ENCODE results near the gene CCDC82.
"Not testable (repeated sequence)": the region's sequence is repeated elsewhere in the genome, so short reads cannot be mapped to it uniquely, and the experiment has no call there.

CCDC82 gene

DNA sequence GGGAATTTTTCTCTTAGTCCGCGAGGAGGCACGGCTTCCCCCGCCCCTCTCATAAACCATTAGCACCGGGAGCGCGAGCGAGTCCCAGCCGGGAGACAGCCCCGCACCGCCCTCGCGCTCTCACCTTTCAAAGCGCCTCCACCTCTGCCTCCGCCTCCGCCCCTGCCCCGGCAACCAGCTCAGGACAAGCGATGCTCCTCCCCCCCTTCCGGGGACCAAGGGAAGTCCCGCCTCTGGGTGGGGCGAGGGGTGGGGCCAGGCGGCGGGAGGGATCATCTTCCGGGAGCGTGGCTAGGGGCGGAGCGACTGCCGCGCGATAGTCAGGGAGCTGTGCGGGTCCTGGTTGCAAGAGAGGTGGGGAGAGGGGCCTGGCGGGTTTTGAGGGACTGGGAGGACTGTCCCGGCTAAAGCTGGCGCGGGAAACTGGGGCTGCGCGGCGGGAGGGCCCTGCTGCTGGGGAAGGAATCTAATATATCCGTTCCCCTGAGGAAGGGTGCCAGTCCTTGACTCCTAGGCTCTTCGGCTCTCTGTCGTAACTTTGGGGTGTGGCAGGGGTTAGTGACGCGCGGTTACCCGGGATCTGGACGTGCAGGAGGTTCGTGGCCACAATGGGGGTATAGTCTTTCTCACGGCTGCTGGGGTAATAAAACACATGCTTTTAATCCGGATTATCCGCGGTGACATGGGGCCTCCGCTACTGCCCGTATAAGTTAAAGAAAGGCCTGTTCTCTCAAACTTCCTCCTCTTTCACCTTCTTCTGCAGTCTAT, at the start of gene CCDC82, which contains the start of gene JRKL:
Gene CCDC82 (minus strand): TSS at position 193 of the 768 bp plus-strand sequence. CDS start 5,165 bp downstream, outside the sequence.
Gene JRKL (plus strand): TSS at position 294 of the 768 bp plus-strand sequence. CDS start 637 bp downstream, outside the sequence.
- H3K9ac ChIP-seq (ENCODE audit: low read length) = peak within 1 kb of the TSS; percentile 75
- H3K4me1 ChIP-seq (ENCODE audit: low read length) = peaks cover 10% of the 10 kb centered on the region
- TF ChIP-seq CTCF (IDR thresholded peaks at IDR 0.05; ENCODE audit: low read depth, low read length) (no peak), EZH2phosphoT487 (IDR thresholded peaks at IDR 0.05; ENCODE audit: low read depth) (no peak)

GRCh38 chr11:96432654-96433053, 42.9 kb upstream of the CCDC82 start:
- not testable (repeated sequence) for H2AFZ ChIP-seq (ENCODE audit: low read depth, low read length); H3K27ac ChIP-seq (ENCODE audit: low read length); H3K9ac ChIP-seq (ENCODE audit: low read length); H3K36me3 ChIP-seq (replicated peaks; ENCODE audit: low read depth, low read length); H4K20me1 ChIP-seq (ENCODE audit: insufficient read depth, low read length); H3K27me3 ChIP-seq (ENCODE audit: low read depth, low read length); H3K79me2 ChIP-seq (ENCODE audit: low read length); H3K4me2 ChIP-seq (ENCODE audit: low read length); H3K4me3 ChIP-seq (ENCODE audit: low read length); H3K4me1 ChIP-seq (ENCODE audit: low read length); H3K9me3 ChIP-seq (ENCODE audit: insufficient read depth, low read length)

More for the DNA sequence above, at the start of gene CCDC82, which contains the start of gene JRKL:
- H2AFZ ChIP-seq (ENCODE audit: low read depth, low read length) = peak within 1 kb of the TSS; percentile 75
- H4K20me1 ChIP-seq (ENCODE audit: insufficient read depth, low read length) = no peaks in the 10 kb centered on the region
- H3K4me2 ChIP-seq (ENCODE audit: low read length) = peak within 1 kb of the TSS; percentile 97
- no peaks in the 10 kb centered on the region for H3K27me3 ChIP-seq (ENCODE audit: low read depth, low read length)
- H3K9me3 ChIP-seq (ENCODE audit: insufficient read depth, low read length) = no peaks in the 10 kb centered on the region
- peak within 1 kb of the TSS; percentile 36 for H3K27ac ChIP-seq (ENCODE audit: low read length)
- H3K79me2 ChIP-seq (ENCODE audit: low read length) = peaks cover 24% of the 10 kb centered on the region
- H3K4me3 ChIP-seq (ENCODE audit: low read length) = peak within 1 kb of the TSS; percentile 96
- H3K36me3 ChIP-seq (replicated peaks; ENCODE audit: low read depth, low read length) = no peaks in the 10 kb centered on the region

DNA sequence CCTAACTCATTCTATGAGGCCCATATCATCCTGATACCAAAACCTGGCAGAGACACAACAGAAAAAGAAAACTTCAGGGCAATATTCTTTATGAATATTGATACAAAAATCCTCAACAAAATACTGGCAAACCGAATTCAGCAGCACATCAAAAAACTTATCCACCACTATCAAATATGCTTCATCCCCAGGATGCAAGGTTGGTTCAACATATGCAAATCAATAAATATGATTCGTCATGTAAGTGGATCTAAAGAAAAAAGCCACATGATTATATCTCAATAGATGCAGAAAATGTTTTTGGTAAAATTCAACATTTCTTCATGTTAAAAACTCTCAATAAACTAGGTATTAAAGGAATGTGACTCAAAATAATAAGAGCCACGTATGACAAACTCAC, 41.0 kb upstream of the CCDC82 start:
- no peak overlapping the region for H3K9ac ChIP-seq (ENCODE audit: low read length)
- H3K4me1 ChIP-seq (ENCODE audit: low read length) = no peaks in the 10 kb centered on the region
- no peaks in the 10 kb centered on the region for H3K79me2 ChIP-seq (ENCODE audit: low read length)
- H3K27ac ChIP-seq (ENCODE audit: low read length) = no peak overlapping the region
- TF ChIP-seq CTCF (IDR thresholded peaks at IDR 0.05; ENCODE audit: low read depth, low read length) (no peak), EZH2phosphoT487 (IDR thresholded peaks at IDR 0.05; ENCODE audit: low read depth) (no peak)
- no peak overlapping the region for H3K4me2 ChIP-seq (ENCODE audit: low read length)
- no peaks in the 10 kb centered on the region for H3K27me3 ChIP-seq (ENCODE audit: low read depth, low read length)
- H4K20me1 ChIP-seq (ENCODE audit: insufficient read depth, low read length) = no peaks in the 10 kb centered on the region
- no peaks in the 10 kb centered on the region for H3K9me3 ChIP-seq (ENCODE audit: insufficient read depth, low read length)
- no peaks in the 10 kb centered on the region for H3K36me3 ChIP-seq (replicated peaks; ENCODE audit: low read depth, low read length)
- H2AFZ ChIP-seq (ENCODE audit: low read depth, low read length) = no peak overlapping the region
- no peak overlapping the region for H3K4me3 ChIP-seq (ENCODE audit: low read length)

DNA sequence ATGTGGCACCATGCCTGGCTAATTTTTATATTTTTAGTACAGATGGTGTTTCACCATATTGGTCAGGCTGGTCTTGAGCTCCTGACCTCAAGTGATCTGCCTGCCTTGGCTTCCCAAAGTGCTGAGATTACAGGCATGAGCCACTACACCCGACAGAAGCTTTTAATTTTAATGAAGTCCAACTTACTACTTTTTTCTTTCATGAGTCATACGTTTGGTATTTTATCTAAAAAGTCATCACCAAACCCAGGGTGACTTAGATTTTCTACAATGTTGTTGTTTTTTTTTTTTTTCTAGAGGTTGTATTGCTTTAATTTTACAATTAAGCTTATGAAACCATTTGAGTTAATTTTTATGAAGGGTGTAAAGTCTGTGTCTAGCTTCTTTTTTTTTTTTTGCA, 35.0 kb upstream of the CCDC82 start:
- H3K9ac ChIP-seq (ENCODE audit: low read length) = no peak overlapping the region

More for the DNA sequence above, 35.0 kb upstream of the CCDC82 start:
- Histone ChIP-seq H3K4me1 (ENCODE audit: low read length) (no peaks in the 10 kb centered on the region), H4K20me1 (ENCODE audit: insufficient read depth, low read length) (no peaks in the 10 kb centered on the region), H3K27ac (ENCODE audit: low read length) (no peak overlapping the region), H3K4me2 (ENCODE audit: low read length) (no peak overlapping the region), H3K79me2 (ENCODE audit: low read length) (no peaks in the 10 kb centered on the region), H3K27me3 (ENCODE audit: low read depth, low read length) (no peaks in the 10 kb centered on the region), H3K4me3 (ENCODE audit: low read length) (no peak overlapping the region), H3K9me3 (ENCODE audit: insufficient read depth, low read length) (no peaks in the 10 kb centered on the region), H3K36me3 (replicated peaks; ENCODE audit: low read depth, low read length) (no peaks in the 10 kb centered on the region), H2AFZ (ENCODE audit: low read depth, low read length) (no peak overlapping the region)
- TF ChIP-seq CTCF (IDR thresholded peaks at IDR 0.05; ENCODE audit: low read depth, low read length) (no peak), EZH2phosphoT487 (IDR thresholded peaks at IDR 0.05; ENCODE audit: low read depth) (no peak)

Data from OCI-LY3 (cell line).